WTC11 (cell line): Measurements from ENCODE around the gene KDM2A. TPM values are rescaled to one million over a fixed set of nuclear protein-coding genes. Genes with fewer than 3 reads are reported as not detected.

ENCODE experiments used
- ATAC-seq: fragments of 200-7000 bp; cut with Tn5 transposase; 2 replicates; pipeline ENCODE4 v1.10.0; 2021; ENCODE audit warnings: mild to moderate bottlenecking, moderate library complexity
- CTCF ChIA-PET: fragments of 300-600 bp; sonication (Branson Sonifier 250); formaldehyde crosslinking; loops from one replicate; lab custom pipeline; 2021; ENCODE audit warnings: antibody characterized with exemption; lab: Charles Lee
- POLR2A ChIA-PET: fragments of 350-600 bp; sonication (Branson Sonifier 250); formaldehyde crosslinking; loops from one replicate; lab custom pipeline; 2021; ENCODE audit warnings: antibody characterized with exemption; lab: Charles Lee
- DNase-seq: peaks from one replicate; pipeline ENCODE4 v3.0.0; 2021; ENCODE audit warnings: low spot score
- H3K27ac Mint-ChIP-seq: 2 replicates; pipeline ENCODE4 v1.8.0; 2021; ENCODE audit warnings: mixed read lengths
- H3K27me3 Mint-ChIP-seq: 2 replicates; pipeline ENCODE4 v1.8.0; 2021; ENCODE audit warnings: low read depth, mild to moderate bottlenecking, moderate library complexity, mixed read lengths
- H3K36me3 Mint-ChIP-seq: 2 replicates; pipeline ENCODE4 v1.8.0; 2021; ENCODE audit warnings: mixed read lengths
- H3K4me1 Mint-ChIP-seq: 2 replicates; pipeline ENCODE4 v1.8.0; 2022; ENCODE audit warnings: mixed read lengths
- H3K4me3 Mint-ChIP-seq: 2 replicates; pipeline ENCODE4 v1.8.0; 2021; ENCODE audit warnings: mild to moderate bottlenecking, moderate library complexity, mixed read lengths
- H3K9me3 Mint-ChIP-seq: 2 replicates; pipeline ENCODE4 v1.8.0; 2021; ENCODE audit warnings: mixed read lengths
- ATF1 ChIP-seq: sonication (generic); formaldehyde crosslinking; IDR thresholded peaks from 2 replicates; pipeline ENCODE4 v1.8.1; 2023; ENCODE audit warnings: mild to moderate bottlenecking, moderate library complexity, missing genetic modification reagents
- ATF6 ChIP-seq: sonication (generic); formaldehyde crosslinking; IDR thresholded peaks from 2 replicates; pipeline ENCODE4 v1.8.1; 2023; ENCODE audit warnings: mild to moderate bottlenecking, missing genetic modification reagents
- CBFB ChIP-seq: sonication (generic); formaldehyde crosslinking; IDR thresholded peaks from 2 replicates; pipeline ENCODE4 v1.8.1; 2022; ENCODE audit warnings: mild to moderate bottlenecking, low read depth, missing genetic modification reagents
- CTCF ChIP-seq: fragments of 200-600 bp; IDR thresholded peaks from 2 replicates; pipeline ENCODE4 v1.8.0; 2022; ENCODE audit warnings: antibody characterized with exemption
- ELF4 ChIP-seq: sonication (generic); formaldehyde crosslinking; IDR thresholded peaks from 2 replicates; pipeline ENCODE4 v1.8.1; 2022; ENCODE audit warnings: low read depth, mild to moderate bottlenecking, moderate library complexity, missing genetic modification reagents
- FOXP1 ChIP-seq: sonication (generic); formaldehyde crosslinking; IDR thresholded peaks from 2 replicates; pipeline ENCODE4 v1.8.0; 2022; ENCODE audit warnings: missing genetic modification reagents, mild to moderate bottlenecking, moderate library complexity, borderline replicate concordance
- JAZF1 ChIP-seq: fragments of 250-450 bp; sonication (Bioruptor Pico); IDR thresholded peaks from 2 replicates; pipeline ENCODE4 v1.9.0; 2021; ENCODE audit warnings: moderate library complexity, mild to moderate bottlenecking, inconsistent platforms
- MLX ChIP-seq: sonication (generic); formaldehyde crosslinking; IDR thresholded peaks from 2 replicates; pipeline ENCODE4 v1.8.1; 2023; ENCODE audit warnings: mild to moderate bottlenecking, missing genetic modification reagents, moderate library complexity
- NFE2L1 ChIP-seq: sonication (generic); formaldehyde crosslinking; IDR thresholded peaks from 2 replicates; pipeline ENCODE4 v1.8.1; 2023; ENCODE audit warnings: missing genetic modification reagents
- NR1H2 ChIP-seq: sonication (generic); formaldehyde crosslinking; IDR thresholded peaks from 2 replicates; pipeline ENCODE4 v1.9.0; 2021; ENCODE audit warnings: mild to moderate bottlenecking, moderate library complexity, missing genetic modification reagents
- SMAD4 ChIP-seq: sonication (generic); formaldehyde crosslinking; IDR thresholded peaks from 2 replicates; pipeline ENCODE4 v1.8.0; 2022; ENCODE audit warnings: mild to moderate bottlenecking, missing genetic modification reagents
- SOX15 ChIP-seq: fragments of 250-450 bp; sonication (Bioruptor Pico); IDR thresholded peaks from 2 replicates; pipeline ENCODE4 v1.9.0; 2021; ENCODE audit warnings: mild to moderate bottlenecking
- SP1 ChIP-seq: sonication (generic); formaldehyde crosslinking; conservative IDR thresholded peaks from 2 replicates; pipeline ENCODE4 v1.8.1; 2022; ENCODE audit warnings: missing genetic modification reagents
- STAT6 ChIP-seq: sonication (generic); formaldehyde crosslinking; conservative IDR thresholded peaks from 2 replicates; pipeline ENCODE4 v1.8.1; 2023; ENCODE audit warnings: mild to moderate bottlenecking, low read depth, missing genetic modification reagents, moderate library complexity
- TEAD4 ChIP-seq: sonication (generic); formaldehyde crosslinking; IDR thresholded peaks from 2 replicates; pipeline ENCODE4 v1.8.0; 2022; ENCODE audit warnings: mild to moderate bottlenecking, missing genetic modification reagents
- ZNF232 ChIP-seq: sonication (generic); formaldehyde crosslinking; IDR thresholded peaks from 2 replicates; pipeline ENCODE4 v1.8.0; 2022; ENCODE audit warnings: mild to moderate bottlenecking, missing genetic modification reagents
- ZNF423 ChIP-seq: fragments of 250-450 bp; sonication (Bioruptor Pico); IDR thresholded peaks from 2 replicates; pipeline ENCODE4 v2.1.2; 2022; ENCODE audit warnings: mild to moderate bottlenecking, moderate library complexity
- ZNF425 ChIP-seq: fragments of 250-450 bp; sonication (Bioruptor Pico); conservative IDR thresholded peaks from 2 replicates; pipeline ENCODE4 v1.9.0; 2021; ENCODE audit warnings: mild to moderate bottlenecking
- ZSCAN18 ChIP-seq: fragments of 250-450 bp; sonication (Bioruptor Pico); IDR thresholded peaks from 2 replicates; pipeline ENCODE4 v2.1.2; 2022; ENCODE audit warnings: mild to moderate bottlenecking, moderate library complexity
- total RNA-seq: library from RNA; stranded (reverse); gene quantifications from 3 replicates; pipeline ENCODE4 v1.2.3, GENCODE V29; 2021

KDM2A gene
- total RNA-seq, 1 experiment from 2014 or later: 58.0 TPM

- Mint-ChIP-seq H3K9me3 (no peaks in the 10 kb centered on the region), H3K27me3 (no peaks in the 10 kb centered on the region), H3K4me1 (peaks cover 21% of the 10 kb centered on the region), H3K4me3 (no peak overlapping the region), H3K36me3 (no peaks in the 10 kb centered on the region), H3K27ac (peak overlapping the region; percentile 63)
- ChIA-PET POLR2A (no interaction called here), CTCF (interaction anchor here (1.4 kb wide), 1 partner anchor 17 kb away, joined by 4 read pairs; no protein-coding TSS in a partner anchor)
- no peak for TF ChIP-seq ELF4 (CRISPR knock-in tag)
- TF ChIP-seq ZNF232: no peak
- no peak for TF ChIP-seq CTCF
- ATAC-seq: no peak
- no peak for DNase-seq
Measured at GRCh38 chr11:67099831-67100324, 19.2 kb upstream of the KDM2A start.

GRCh38 chr11:67102664-67103063 lies 16.4 kb upstream of the KDM2A start:
- Mint-ChIP-seq H3K27me3 (no peaks in the 10 kb centered on the region), H3K9me3 (no peaks in the 10 kb centered on the region), H3K36me3 (no peaks in the 10 kb centered on the region), H3K4me3 (no peak overlapping the region), H3K4me1 (peaks cover 17% of the 10 kb centered on the region), H3K27ac (no peak overlapping the region; the same call in 1 of the 2 replicates)
- ATAC-seq (no peak), DNase-seq (no peak)
- CTCF ChIA-PET: interaction anchor here (0.5 to 1.5 kb wide), 6 partner anchors 15 to 515 kb away, joined by 3 to 5 read pairs (median 3); no protein-coding TSS in a partner anchor
- TF ChIP-seq TEAD4 (CRISPR knock-in tag): no peak
- TF ChIP-seq FOXP1: no peak
- TF ChIP-seq CBFB: no peak
- TF ChIP-seq MLX: no peak
- TF ChIP-seq ZSCAN18 (CRISPR knock-in tag): no peak
- no peak for TF ChIP-seq ZNF425 (CRISPR knock-in tag)
- no peak for TF ChIP-seq SOX15
- no peak for TF ChIP-seq ATF1 (CRISPR knock-in tag)
- no peak for TF ChIP-seq SMAD4 (CRISPR knock-in tag)
- no peak for TF ChIP-seq SP1 (CRISPR knock-in tag)
- TF ChIP-seq ATF6 (CRISPR knock-in tag): no peak
- no peak for TF ChIP-seq STAT6 (CRISPR knock-in tag)
- TF ChIP-seq NR1H2 (CRISPR knock-in tag): no peak
- no peak for TF ChIP-seq JAZF1 (CRISPR knock-in tag)
- no peak for TF ChIP-seq ZNF423
- TF ChIP-seq NFE2L1 (CRISPR knock-in tag): no peak
- POLR2A ChIA-PET: interaction anchor here (0.6 kb wide), 1 partner anchor 51 kb away, joined by 3 read pairs; no protein-coding TSS in a partner anchor
